ENCODE results near the gene CDYL.

Gene CDYL

GRCh38 chr6:4940416-4940815 lies 164.2 kb downstream of the CDYL start:
- DNase-seq = no peak

GRCh38 chr6:4941782-4942672 lies 165.8 kb downstream of the CDYL start:
- DNase-seq = no peak

GRCh38 chr6:4942673-4943009 lies 166.4 kb downstream of the CDYL start:
- no peak for DNase-seq

GRCh38 chr6:4943716-4944115 lies 167.5 kb downstream of the CDYL start:
- DNase-seq = no peak

GRCh38 chr6:4944325-4944724 lies 168.1 kb downstream of the CDYL start:
- DNase-seq = no peak

- DNase-seq = no peak
These were observed 170.3 kb downstream of the CDYL start for GRCh38 chr6:4946521-4946920.

GRCh38 chr6:4947716-4948115 lies 171.5 kb downstream of the CDYL start:
- DNase-seq = no peak

GRCh38 chr6:4948781-4949450 lies 172.7 kb downstream of the CDYL start:
- DNase-seq = no peak

- DNase-seq = no peak
These were observed 173.9 kb downstream of the CDYL start for GRCh38 chr6:4950076-4950475.

GRCh38 chr6:4950836-4951533 lies 174.8 kb downstream of the CDYL start:
- DNase-seq = no peak

- DNase-seq = no peak
These were observed 177.2 kb downstream of the CDYL start for GRCh38 chr6:4953440-4953839.

- no peak for DNase-seq
These were observed 180.4 kb downstream of the CDYL start for GRCh38 chr6:4956625-4957024.

GRCh38 chr6:4957521-4958231 lies 181.5 kb downstream of the CDYL start:
- DNase-seq = no peak

- no peak for DNase-seq
These were observed 182.4 kb downstream of the CDYL start for GRCh38 chr6:4958624-4959023.

- no peak for DNase-seq
These were observed 185.3 kb downstream of the CDYL start for GRCh38 chr6:4961322-4962168.

GRCh38 chr6:4962905-4963304 lies 186.7 kb downstream of the CDYL start:
- DNase-seq = no peak

- DNase-seq = no peak
These were observed 188.7 kb downstream of the CDYL start for GRCh38 chr6:4964675-4965561.

- no peak for DNase-seq
These were observed 189.6 kb downstream of the CDYL start for GRCh38 chr6:4965562-4966389.

GRCh38 chr6:4967301-4968030 lies 191.3 kb downstream of the CDYL start:
- DNase-seq = no peak
